IMR-90 (cell line): ENCODE measurements around the gene TAF1B. TPM values are rescaled to one million over a fixed set of nuclear protein-coding genes. Genes with fewer than 3 reads are reported as not detected.

Experiments used
- ATAC-seq: fragments of 200-7000 bp; cut with Tn5 transposase; 2 replicates; pipeline ENCODE4 v1.9.1; 2020; ENCODE audit warnings: low read depth, mild to moderate bottlenecking, moderate library complexity
- BruUV-seq: library from RNA; stranded (reverse); fragments of 400-500 nt; replicated peaks from 2 replicates; lab custom pipeline; 2021; lab: Mats Ljungman, UMichigan
- CTCF ChIA-PET: fragments of 300-600 bp; formaldehyde crosslinking; extraction: SDS; loops from one replicate; lab custom pipeline; 2021; ENCODE audit warnings: antibody characterized with exemption; lab: Yijun Ruan, JAX
- POLR2A ChIA-PET: fragments of 300-600 bp; sonication (Branson Sonifier 250); formaldehyde crosslinking; loops from one replicate; lab custom pipeline; 2022; ENCODE audit warnings: antibody characterized with exemption; ENCODE audit not compliant: unreplicated experiment; lab: Charles Lee
- DNase-seq: peaks from one replicate; pipeline ENCODE4 v3.0.0; 2013
- H2AFZ ChIP-seq: replicated peaks from 2 replicates; pipeline ENCODE3; 2013; ENCODE audit warnings: low read length, mild to moderate bottlenecking; ENCODE audit not compliant: poor library complexity
- H2AK5ac ChIP-seq: 2 replicates; pipeline ENCODE4 v1.6.1; 2013; ENCODE audit warnings: low read depth, low read length, inconsistent platforms
- H2AK9ac ChIP-seq: replicated peaks from 2 replicates; pipeline ENCODE3; 2013; ENCODE audit warnings: mild to moderate bottlenecking, low read depth, low read length, moderate library complexity; ENCODE audit not compliant: poor library complexity
- H2BK120ac ChIP-seq: 2 replicates; pipeline ENCODE4 v1.6.1; 2013; ENCODE audit warnings: low read depth, low read length, inconsistent platforms
- H2BK15ac ChIP-seq: 3 replicates; pipeline ENCODE4 v1.6.1; 2013; ENCODE audit warnings: low read depth, low read length, inconsistent platforms
- H2BK20ac ChIP-seq: 2 replicates; pipeline ENCODE4 v1.6.1; 2013; ENCODE audit warnings: low read depth, mild to moderate bottlenecking, inconsistent platforms, low read length, moderate library complexity
- H2BK5ac ChIP-seq: 2 replicates; pipeline ENCODE4 v1.6.1; 2013; ENCODE audit warnings: mild to moderate bottlenecking, low read depth, low read length, inconsistent platforms; ENCODE audit not compliant: poor library complexity, severe bottlenecking
- H3K14ac ChIP-seq: replicated peaks from 2 replicates; pipeline ENCODE4 v1.6.1; 2013; ENCODE audit warnings: low read depth, low read length, inconsistent platforms
- H3K18ac ChIP-seq: 2 replicates; pipeline ENCODE4 v1.6.1; 2013; ENCODE audit warnings: low read depth, low read length, control low read depth
- H3K23ac ChIP-seq: 2 replicates; pipeline ENCODE4 v1.6.1; 2013; ENCODE audit warnings: low read depth, low read length, inconsistent platforms
- H3K27ac ChIP-seq: 2 replicates; pipeline ENCODE4 v1.5.1; 2013; ENCODE audit warnings: mild to moderate bottlenecking, control low read depth, low read length; ENCODE audit not compliant: insufficient read depth
- H3K27me3 ChIP-seq: 2 replicates; pipeline ENCODE4 v1.6.1; 2013; ENCODE audit warnings: low read length; ENCODE audit not compliant: control insufficient read depth, insufficient read depth
- H3K36me3 ChIP-seq: 2 replicates; pipeline ENCODE4 v1.6.1; 2013; ENCODE audit warnings: low read length, mixed read lengths; ENCODE audit not compliant: control insufficient read depth, insufficient read depth
- H3K4ac ChIP-seq: 2 replicates; pipeline ENCODE4 v1.6.1; 2013; ENCODE audit warnings: low read depth, low read length, inconsistent platforms
- H3K4me1 ChIP-seq: 2 replicates; pipeline ENCODE4 v1.6.1; 2013; ENCODE audit warnings: low read length, mixed read lengths; ENCODE audit not compliant: control insufficient read depth, insufficient read depth
- H3K4me2 ChIP-seq: 2 replicates; pipeline ENCODE4 v1.6.1; 2013; ENCODE audit warnings: low read depth, mild to moderate bottlenecking, control low read depth, low read length, moderate library complexity
- H3K4me3 ChIP-seq: 2 replicates; pipeline ENCODE4 v1.5.1; 2013; ENCODE audit warnings: low read depth, mild to moderate bottlenecking, control low read depth, low read length, moderate library complexity; ENCODE audit not compliant: insufficient read depth
- H3K56ac ChIP-seq: 2 replicates; pipeline ENCODE4 v1.6.1; 2013; ENCODE audit warnings: low read length, inconsistent platforms; ENCODE audit not compliant: insufficient read depth; ENCODE audit errors: extremely low read depth
- H3K79me1 ChIP-seq, 2 experiments: 2 replicates each; pipeline ENCODE4 v1.6.1; 2013; ENCODE audit warnings: low read length in 2 of 2, inconsistent platforms in 1 of 2, low read depth in 1 of 2
- H3K9ac ChIP-seq: 2 replicates; pipeline ENCODE4 v1.6.1; 2013; ENCODE audit warnings: low read depth, low read length, control low read depth
- H3K9me1 ChIP-seq: 2 replicates; pipeline ENCODE4 v1.6.1; 2013; ENCODE audit warnings: low read length, inconsistent platforms; ENCODE audit not compliant: insufficient read depth
- H3K9me3 ChIP-seq: 2 replicates; pipeline ENCODE4 v1.6.1; 2013; ENCODE audit warnings: low read length; ENCODE audit not compliant: control insufficient read depth, insufficient read depth
- H4K20me1 ChIP-seq: 2 replicates; pipeline ENCODE4 v1.6.1; 2013; ENCODE audit warnings: low read length, inconsistent platforms; ENCODE audit not compliant: insufficient read depth
- H4K5ac ChIP-seq: 2 replicates; pipeline ENCODE4 v1.6.1; 2013; ENCODE audit warnings: mild to moderate bottlenecking, low read depth, low read length, control low read depth
- H4K8ac ChIP-seq, 2 experiments: 2 replicates each; pipeline ENCODE4 v1.6.1; 2013; ENCODE audit warnings: low read depth in 2 of 2, low read length in 2 of 2, control low read depth in 1 of 2, inconsistent platforms in 1 of 2
- H4K91ac ChIP-seq: 2 replicates; pipeline ENCODE4 v1.6.1; 2013; ENCODE audit warnings: low read depth, low read length, inconsistent platforms; ENCODE audit not compliant: insufficient read depth
- BHLHE40 ChIP-seq: fragments of 150-350 bp; IDR thresholded peaks from 2 replicates; pipeline ENCODE4 v1.6.1; 2016; ENCODE audit warnings: mild to moderate bottlenecking, low read depth, low read length
- CTCF ChIP-seq: conservative IDR thresholded peaks from 2 replicates; pipeline ENCODE4 v1.5.1; 2012; ENCODE audit warnings: mild to moderate bottlenecking, low read depth, low read length, improper control_type of control experiment
- MAZ ChIP-seq: IDR thresholded peaks from 2 replicates; pipeline ENCODE4 v1.6.1; 2012; ENCODE audit warnings: low read depth, mild to moderate bottlenecking, low read length, improper control_type of control experiment, moderate library complexity, borderline replicate concordance
- SMC3 ChIP-seq: fragments of 150-350 bp; IDR thresholded peaks from 2 replicates; pipeline ENCODE4 v1.6.1; 2016; ENCODE audit warnings: low read depth, mild to moderate bottlenecking, antibody characterized with exemption, low read length, moderate library complexity
- WGBS, 2 experiments: methylation state at CpG; one replicate each; pipeline versions ENCODE4 v1.1.5 to v1.1.7; 2013; ENCODE audit warnings: missing lambda C conversion rate in 2 of 2; ENCODE audit not compliant: insufficient read length in 1 of 2; ENCODE audit errors: extremely low coverage in 2 of 2; 5-methylcytosine and 5-hydroxymethylcytosine counted together
- dilution Hi-C: fragments of 300-500 bp; cut with HindIII; formaldehyde crosslinking; loops from one replicate; pipeline ENCODE4 v1.14.3; 2018; ENCODE audit warnings: low sequenced_read_pairs; ENCODE audit not compliant: unreplicated experiment
- in situ Hi-C: fragments of 300-500 bp; cut with MboI; formaldehyde crosslinking; loops from 3 replicates; pipeline ENCODE4 v1.14.3; 2019; ENCODE audit warnings: low sequenced_read_pairs, inconsistent platforms, mixed read lengths
- intact Hi-C: fragments of 100-400 bp; cut with micrococcal nuclease; formaldehyde crosslinking; loops from 2 replicates; pipeline ENCODE4 v1.10.0; 2022
- polyA plus RNA-seq, 3 experiments: library from polyadenylated mRNA; depleted of rRNA; stranded (reverse); fragments of >200 nt; gene quantifications; 2 replicates each; pipeline ENCODE4 v1.2.3, GENCODE V29; 2012; ENCODE audit warnings: low replicate concordance in 1 of 3
- total RNA-seq: library from RNA; depleted of rRNA; stranded (reverse); fragments of >200 nt; gene quantifications from 2 replicates; pipeline ENCODE4 v1.2.3, GENCODE V29; 2012

TAF1B gene
- total and polyA plus RNA-seq, 2 of the 4 experiments (the other 2 are of a cell fraction): 8.4 to 19.9 TPM

DNA sequence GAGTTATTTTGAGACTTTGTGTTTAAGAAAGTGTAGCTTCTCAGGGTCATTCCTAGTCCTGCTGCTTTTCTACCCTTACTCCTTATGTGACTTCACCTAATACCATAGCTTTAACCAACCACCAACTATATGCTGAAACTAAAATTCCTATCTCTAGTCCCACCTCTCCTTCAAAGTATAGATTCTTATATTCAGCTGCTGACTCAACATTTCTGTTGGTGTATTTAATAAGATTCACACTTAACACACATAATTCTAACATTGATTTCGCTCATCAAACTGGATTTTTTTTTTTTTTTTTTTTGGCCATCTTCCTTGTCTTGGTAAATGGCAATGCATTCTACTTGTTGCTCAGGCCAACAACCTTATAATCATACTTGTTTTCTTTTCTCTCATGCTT, 30.1 kb downstream of the TAF1B start:
- no peak overlapping the region for H3K14ac ChIP-seq
- no peaks in the 10 kb centered on the region for H4K20me1 ChIP-seq
- H3K4ac ChIP-seq: no peak overlapping the region
- intact Hi-C loops: no loop called here
- H2BK120ac ChIP-seq: no peak overlapping the region
- POLR2A ChIA-PET: no interaction called here
- no peak overlapping the region for H3K23ac ChIP-seq
- H4K8ac ChIP-seq: no peak overlapping the region
- no TSS peak for BruUV-seq
- no peak overlapping the region for H2AK9ac ChIP-seq
- no peak overlapping the region for H2BK15ac ChIP-seq
- dilution Hi-C loops: no loop called here
- no peak overlapping the region for H2BK20ac ChIP-seq
- no peak overlapping the region for H3K56ac ChIP-seq
- no peaks in the 10 kb centered on the region for H3K9me1 ChIP-seq
- H4K91ac ChIP-seq: no peak overlapping the region
- no peak overlapping the region for H3K27ac ChIP-seq
- no peak overlapping the region for H4K5ac ChIP-seq
- in situ Hi-C loops: no loop called here
- CTCF ChIA-PET: no interaction called here
- ATAC-seq (no peak), DNase-seq (no peak)
- no peak overlapping the region for H3K9ac ChIP-seq
- no CpG with 5 or more reads among the region's 1 CpG for WGBS, 2 experiments
- peaks cover 12% of the 10 kb centered on the region for H3K36me3 ChIP-seq
- H2AK5ac ChIP-seq: no peak overlapping the region
- H3K4me3 ChIP-seq: no peak overlapping the region
- TF ChIP-seq BHLHE40: no peak
- TF ChIP-seq CTCF: no peak
- TF ChIP-seq MAZ: no peak
- no peak for TF ChIP-seq SMC3
- no peak overlapping the region for H3K4me2 ChIP-seq
- H2BK5ac ChIP-seq: no peak overlapping the region
- no peaks in the 10 kb centered on the region for H3K9me3 ChIP-seq
- H3K4me1 ChIP-seq: no peaks in the 10 kb centered on the region
- H2AFZ ChIP-seq: no peak overlapping the region
- no peak overlapping the region for H3K18ac ChIP-seq
- no peaks in the 10 kb centered on the region for H3K27me3 ChIP-seq
- peaks cover 4 to 5% of the 10 kb centered on the region in 2 experiments; a peak in 2 of 4 replicates for H3K79me1 ChIP-seq
